K562 (cell line): ENCODE data around the gene KCTD13. TPM values are rescaled to one million over a fixed set of nuclear protein-coding genes. Genes with fewer than 3 reads are reported as not detected.

Experiments used
- ATF1 ChIP-seq, 2 experiments: fragments of 450-650 bp in 1 of 2; IDR thresholded peaks; 2 replicates each; pipeline ENCODE4 v1.6.1; 2016; ENCODE audit warnings: missing compliant biosample characterization in 1 of 2, missing genetic modification characterization in 1 of 2
- BRD4 ChIP-seq: fragments of 200-600 bp; sonication (generic); IDR thresholded peaks from 2 replicates; pipeline ENCODE4 v1.6.1; 2017; ENCODE audit warnings: inconsistent platforms
- CBX8 ChIP-seq: fragments of 200-600 bp; sonication (generic); IDR thresholded peaks from 2 replicates; pipeline ENCODE4 v1.6.1; 2012; ENCODE audit warnings: borderline replicate concordance, mixed run types, low read depth, mild to moderate bottlenecking, moderate library complexity, mixed read lengths, low read length, control low read depth, inconsistent platforms; ENCODE audit not compliant: poor library complexity, severe bottlenecking; ENCODE audit errors: extremely low read depth
- CHD4 ChIP-seq: fragments of 200-600 bp; sonication (generic); IDR thresholded peaks from 3 replicates; pipeline ENCODE4 v1.6.1; 2012; ENCODE audit warnings: low read depth, mild to moderate bottlenecking, mixed read lengths, low read length, inconsistent platforms; ENCODE audit not compliant: insufficient read depth, insufficient replicate concordance, poor library complexity, severe bottlenecking
- DLX4 ChIP-seq: fragments of 250-450 bp; sonication (Bioruptor Pico); IDR thresholded peaks from 2 replicates; pipeline ENCODE4 v1.6.1; 2021; ENCODE audit warnings: mild to moderate bottlenecking
- ETS1 ChIP-seq: conservative IDR thresholded peaks from 2 replicates; pipeline ENCODE4 v1.6.1; 2011; ENCODE audit warnings: low read depth, mild to moderate bottlenecking, low read length; ENCODE audit not compliant: control insufficient read depth
- EWSR1 ChIP-seq: fragments of 450-650 bp; IDR thresholded peaks from 2 replicates; pipeline ENCODE4 v1.6.1; 2018; ENCODE audit warnings: borderline replicate concordance, mild to moderate bottlenecking, low read depth, moderate library complexity; ENCODE audit not compliant: partially characterized antibody
- FOXK2 ChIP-seq, 2 experiments: fragments of 450-650 bp; IDR thresholded peaks in 1 of 2; conservative IDR thresholded peaks in 1 of 2; 2 replicates each; pipeline ENCODE4 v1.6.1; 2016; ENCODE audit warnings: low read depth in 2 of 2, mild to moderate bottlenecking in 1 of 2
- GATAD2A ChIP-seq: fragments of 450-650 bp; IDR thresholded peaks from 2 replicates; pipeline ENCODE4 v1.6.1; 2017
- MTA2 ChIP-seq: fragments of 450-650 bp; IDR thresholded peaks from 2 replicates; pipeline ENCODE4 v1.6.1; 2016; ENCODE audit warnings: low read depth
- ZBTB2 ChIP-seq: fragments of 450-650 bp; IDR thresholded peaks from 2 replicates; pipeline ENCODE4 v1.6.1; 2016; ENCODE audit warnings: antibody characterized with exemption
- ZBTB49 ChIP-seq: sonication (generic); formaldehyde crosslinking; IDR thresholded peaks from 2 replicates; pipeline ENCODE4 v1.8.0; 2022; ENCODE audit warnings: missing genetic modification reagents, mild to moderate bottlenecking, borderline replicate concordance
- ZBTB5 ChIP-seq: fragments of 450-650 bp; IDR thresholded peaks from 2 replicates; pipeline ENCODE4 v1.6.1; 2017; ENCODE audit warnings: antibody characterized with exemption
- ZBTB8A ChIP-seq: fragments of 450-650 bp; IDR thresholded peaks from 2 replicates; pipeline ENCODE4 v1.6.1; 2018; ENCODE audit warnings: mild to moderate bottlenecking, moderate library complexity; ENCODE audit not compliant: partially characterized antibody
- ZNF589 ChIP-seq: fragments of 200-800 bp; sonication (Bioruptor generic); IDR thresholded peaks from 2 replicates; pipeline ENCODE4 v1.6.1; 2016; ENCODE audit warnings: low read depth, missing genetic modification characterization, missing compliant biosample characterization
- polyA plus RNA-seq, 8 experiments: library from polyadenylated mRNA; depleted of rRNA in 4 of 8; stranded (reverse) in 5 of 8; unstranded in 3 of 8; fragments of >200 nt; fragmentation: Nextera tagmentation in 2 of 8; fragmentation: Illumina TruSeq in 1 of 8; extraction: Ambion mirVana in 2 of 8; extraction: Trizol in 1 of 8; gene quantifications; 2 replicates each; pipeline versions ENCODE4 v1.2.1 to v1.2.3, GENCODE V29; 2011 to 2014; ENCODE audit warnings: inconsistent platforms in 1 of 8, missing spikeins in 1 of 8
- total RNA-seq, 7 experiments: library from RNA; depleted of rRNA in 6 of 7; stranded (reverse); fragments of >200 nt in 6 of 7; fragmentation: Illumina TruSeq in 2 of 7; extraction: Trizol in 2 of 7; gene quantifications; 2 replicates each; pipeline versions ENCODE4 v1.2.1 to v1.2.3, GENCODE V29; 2011 to 2021; ENCODE audit warnings: low replicate concordance in 1 of 7

The KCTD13 gene
- total and polyA plus RNA-seq, 9 of the 15 experiments (the other 6 are each of a cell fraction or from before 2014, with no cell fraction given), result 1.0 to 20.6 (median 9.8) TPM

- peak; percentile 97 for TF ChIP-seq ZBTB2
- no peak for TF ChIP-seq EWSR1
- no peak for TF ChIP-seq ZBTB5
- TF ChIP-seq ZBTB8A, result no peak
- TF ChIP-seq ZNF589, result no peak
- TF ChIP-seq ETS1, result no peak
- TF ChIP-seq BRD4, result no peak
- TF ChIP-seq MTA2, result no peak
- TF ChIP-seq GATAD2A, result 0 out of 2 replicates have a peak, but pooled peaks have one; percentile 49
- no peak for TF ChIP-seq CHD4
- no peak for TF ChIP-seq ZBTB49 (CRISPR knock-in tag)
- TF ChIP-seq ATF1 (CRISPR knock-in tag; IDR thresholded peaks at IDR 0.05), result no peak
- peak; percentile 60 for TF ChIP-seq ATF1 (tag; IDR thresholded peaks at IDR 0.05)
- TF ChIP-seq DLX4 (CRISPR knock-in tag), result no peak
- TF ChIP-seq FOXK2 (conservative IDR thresholded peaks at IDR 0.05 in 1 of 2, IDR thresholded peaks at IDR 0.05 in 1 of 2; ENCODE audit: low read depth in 2 of 2), result peak; percentile 45 to 83; a peak in 3 of 4 replicates
- TF ChIP-seq CBX8, result no peak
These were observed 47.6 kb upstream of the KCTD13 start, which contains the start of gene TAOK2 (continued) for GRCh38 chr16:29973384-29974246.
